Stimulated activated CD4-positive, alpha-beta T cell treated with anti-CD3 and anti-CD28 coated beads, Interleukin-1b, Interleukin-23, amount 100 ng/mL, for 1 hour (primary cell): ENCODE results near the gene GAS1.

Source experiments
- DNase-seq, 2 donors: peaks; one replicate each; pipeline ENCODE4 v3.0.0-alpha.2; 2020; ENCODE audit warnings: low read depth in 2 of 2

Gene GAS1

GRCh38 chr9:86925686-86926085, 21.6 kb downstream of the GAS1 start:
- no peak for DNase-seq

- DNase-seq = no peak
Measured at GRCh38 chr9:86924206-86924605, 23.1 kb downstream of the GAS1 start.

GRCh38 chr9:86921151-86921923, 26.0 kb downstream of the GAS1 start:
- DNase-seq = no peak

GRCh38 chr9:86918556-86918955, 28.8 kb downstream of the GAS1 start:
- DNase-seq = no peak

GRCh38 chr9:86912210-86912609, 35.1 kb downstream of the GAS1 start:
- DNase-seq = no peak

GRCh38 chr9:86909388-86909787, 37.9 kb downstream of the GAS1 start:
- no peak for DNase-seq

- no peak for DNase-seq
Measured at GRCh38 chr9:86908261-86908660, 39.0 kb downstream of the GAS1 start.

GRCh38 chr9:86907346-86907745, 40.0 kb downstream of the GAS1 start:
- no peak for DNase-seq

GRCh38 chr9:86903734-86904085, 43.6 kb downstream of the GAS1 start:
- DNase-seq = no peak

- no peak for DNase-seq
Measured at GRCh38 chr9:86902991-86903733, 44.1 kb downstream of the GAS1 start.

GRCh38 chr9:86902586-86902985, 44.7 kb downstream of the GAS1 start:
- DNase-seq = no peak

GRCh38 chr9:86902176-86902575, 45.1 kb downstream of the GAS1 start:
- DNase-seq = no peak

- DNase-seq = no peak
Measured at GRCh38 chr9:86901511-86901910, 45.8 kb downstream of the GAS1 start.
